Retina (tissue), 1 donor: ENCODE data around the gene MUC15.

Experiments
- DNase-seq: peaks from one replicate; pipeline ENCODE4 v3.0.0-alpha.2; 2016

Gene MUC15

DNA sequence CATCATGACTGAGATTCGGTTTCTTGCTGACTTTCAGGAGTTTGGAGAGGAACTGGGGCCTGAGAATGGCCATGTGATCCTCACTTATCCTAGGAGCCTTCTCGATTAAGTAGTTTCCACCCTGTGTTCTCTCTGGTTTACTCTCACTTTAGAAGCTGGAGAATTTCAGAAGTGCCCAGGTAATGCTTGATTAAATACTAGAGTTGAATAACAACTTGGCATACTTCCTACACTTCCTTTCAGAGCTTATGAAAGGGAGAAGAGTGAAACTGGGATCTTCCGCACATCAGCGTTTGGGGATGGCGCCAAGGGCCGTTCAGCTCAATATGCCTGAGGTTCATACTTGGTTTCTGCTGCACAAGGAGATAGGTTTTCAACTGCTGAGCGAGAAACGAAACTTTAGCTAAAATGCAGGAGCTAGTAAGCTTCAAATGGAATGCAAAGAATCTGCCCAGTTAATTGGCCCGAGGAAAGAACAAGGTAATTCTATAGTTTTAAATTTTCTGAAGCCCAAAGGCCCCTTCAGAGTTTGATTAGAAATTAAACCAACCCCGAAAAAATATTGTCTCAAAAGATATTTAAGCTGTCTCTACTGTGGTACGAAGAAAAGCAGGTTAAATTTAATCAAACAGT lies 823 bp upstream of the MUC15 start:
- DNase-seq, result no peak

DNA sequence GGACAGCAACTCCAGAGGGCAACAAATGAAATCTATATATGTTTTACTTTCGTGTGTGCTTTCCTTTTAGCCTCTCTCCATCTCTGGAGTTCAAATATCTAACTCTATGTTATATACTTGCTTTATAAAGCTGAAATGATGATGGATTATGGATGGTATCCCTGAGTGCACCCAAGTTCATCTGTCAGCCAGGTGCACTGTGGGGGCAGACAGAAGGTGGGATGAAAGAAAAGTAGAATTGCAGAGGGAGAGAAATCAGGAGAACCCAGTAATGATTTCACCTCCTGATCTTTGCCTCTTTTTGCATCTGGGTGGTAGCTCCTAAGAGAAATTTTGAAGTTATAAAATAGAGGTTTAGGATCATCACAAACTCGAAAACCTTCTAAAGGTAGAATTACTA lies 2.4 kb downstream of the MUC15 start:
- DNase-seq, result no peak

DNA sequence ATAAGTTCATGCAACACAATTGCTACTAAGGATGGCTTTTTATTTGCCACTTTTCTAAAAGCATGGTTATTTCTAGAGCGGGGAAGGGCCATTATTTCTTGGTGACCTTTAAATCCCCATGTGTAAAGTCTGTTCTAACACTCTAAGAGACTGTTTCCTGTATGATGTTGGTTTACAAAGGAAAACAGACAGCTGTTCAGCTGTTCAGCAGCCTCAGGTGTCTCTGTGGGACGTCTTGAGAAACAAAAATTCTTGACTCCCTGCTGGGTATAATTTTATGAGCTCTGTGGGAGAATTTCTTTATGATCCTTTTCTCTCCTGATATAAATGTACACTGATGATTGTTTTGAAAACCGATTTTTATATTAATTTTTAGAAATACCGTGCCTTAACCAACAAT lies 13.9 kb downstream of the MUC15 start:
- DNase-seq, result no peak

DNA sequence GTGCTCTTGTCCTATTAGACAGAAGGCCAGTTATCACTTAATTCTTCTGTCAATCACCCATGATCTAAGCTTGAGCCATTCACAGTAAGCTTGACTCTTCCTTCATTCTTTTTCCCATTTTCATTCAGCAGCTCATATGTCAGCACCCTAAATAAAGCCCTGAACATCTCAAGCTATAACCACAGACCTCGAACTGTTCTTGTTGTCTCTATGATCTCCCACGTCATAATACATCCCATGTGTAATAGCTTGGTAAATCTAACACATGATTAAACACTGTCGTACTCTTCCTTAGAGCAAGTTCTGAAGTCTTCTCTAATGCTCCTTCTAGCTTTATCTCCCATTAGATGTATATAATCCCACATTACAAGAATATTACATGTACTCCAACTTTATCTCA lies 14.4 kb downstream of the MUC15 start:
- no peak for DNase-seq

DNA sequence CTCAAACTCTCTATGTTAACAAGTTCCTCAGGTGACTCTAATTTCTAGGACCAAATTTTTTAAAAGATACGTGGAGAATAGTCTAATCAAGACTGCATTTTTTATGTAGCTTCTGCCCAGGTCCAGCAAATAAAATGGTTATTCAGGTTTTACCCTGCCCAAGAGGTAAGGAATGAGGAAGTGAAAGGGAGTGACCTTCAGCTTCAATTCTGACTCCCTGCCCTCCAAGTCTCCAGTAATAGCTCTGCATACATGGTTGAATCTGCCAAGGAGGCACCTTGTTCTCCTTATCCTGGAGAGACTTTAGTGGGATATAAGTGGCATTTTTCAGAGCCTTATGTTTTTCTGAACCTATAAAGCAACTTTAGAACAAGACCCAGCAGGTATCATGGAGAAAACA lies 15.5 kb downstream of the MUC15 start:
- DNase-seq, result no peak

DNA sequence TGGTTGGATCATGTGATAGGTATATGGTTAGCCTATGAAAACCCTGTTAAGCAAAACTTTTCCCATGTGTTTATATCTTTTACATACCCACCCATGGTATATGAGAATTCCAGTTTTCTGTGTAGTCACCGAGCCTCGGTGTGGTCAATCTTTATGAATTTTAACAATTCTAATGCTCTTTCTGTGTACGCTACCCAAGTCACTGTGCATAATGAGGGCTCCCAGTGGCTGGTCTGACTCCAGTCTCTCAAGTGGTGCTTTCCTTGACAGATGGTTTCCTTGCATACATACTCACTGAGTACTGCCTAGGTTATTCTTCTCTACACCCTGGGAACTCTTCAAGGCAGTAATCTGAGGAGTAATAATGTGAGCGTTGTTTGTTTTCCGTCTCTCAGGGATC lies 17.6 kb downstream of the MUC15 start:
- DNase-seq, result no peak

DNA sequence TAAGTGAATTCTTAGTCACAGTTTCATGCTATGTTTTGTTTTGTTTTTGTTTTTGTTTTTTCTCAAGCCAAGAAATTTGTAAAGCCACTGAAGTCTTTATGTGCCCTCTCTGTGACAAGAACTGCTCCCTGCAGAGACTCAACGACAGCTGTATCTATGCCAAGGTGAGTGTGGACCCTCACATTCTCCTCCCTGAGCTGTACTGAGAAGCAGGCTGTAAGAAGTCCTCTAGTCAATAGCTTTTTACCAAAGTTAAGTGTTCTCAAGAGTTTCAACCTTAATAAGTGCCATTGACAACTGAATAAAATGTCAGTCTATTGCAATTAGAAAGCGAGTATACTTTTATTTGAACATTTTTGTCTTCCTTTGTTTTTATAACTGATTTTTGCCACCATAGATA lies 18.9 kb downstream of the MUC15 start:
- no peak for DNase-seq

DNA sequence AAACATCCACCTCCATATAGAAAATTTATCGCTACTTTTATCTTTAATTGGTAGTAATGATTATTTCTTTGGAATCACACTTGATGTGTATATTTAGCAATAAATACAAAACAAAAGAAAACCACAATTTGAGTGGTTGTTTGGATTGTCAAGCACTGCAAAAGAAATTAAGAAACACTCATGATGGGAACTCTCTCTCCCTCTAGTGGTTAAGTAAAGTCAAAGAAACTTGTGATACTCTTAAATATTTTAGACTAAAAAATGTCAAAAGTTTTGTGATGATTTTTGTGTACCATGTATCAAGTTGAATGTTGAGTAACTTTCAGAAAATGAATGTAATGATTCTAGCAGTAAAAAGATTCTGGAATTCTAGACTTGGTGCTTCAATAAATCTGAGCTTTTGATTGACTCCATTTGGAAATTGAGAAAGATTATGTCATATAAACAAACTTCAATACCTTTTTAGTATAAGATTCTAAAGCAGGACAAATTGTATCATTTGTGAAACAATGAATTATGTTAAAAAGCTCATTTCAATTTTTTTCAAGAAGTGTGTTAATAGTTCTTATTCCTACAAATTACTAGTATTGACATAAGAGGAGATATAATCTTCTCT lies 20.8 kb downstream of the MUC15 start:
- DNase-seq, result no peak

DNA sequence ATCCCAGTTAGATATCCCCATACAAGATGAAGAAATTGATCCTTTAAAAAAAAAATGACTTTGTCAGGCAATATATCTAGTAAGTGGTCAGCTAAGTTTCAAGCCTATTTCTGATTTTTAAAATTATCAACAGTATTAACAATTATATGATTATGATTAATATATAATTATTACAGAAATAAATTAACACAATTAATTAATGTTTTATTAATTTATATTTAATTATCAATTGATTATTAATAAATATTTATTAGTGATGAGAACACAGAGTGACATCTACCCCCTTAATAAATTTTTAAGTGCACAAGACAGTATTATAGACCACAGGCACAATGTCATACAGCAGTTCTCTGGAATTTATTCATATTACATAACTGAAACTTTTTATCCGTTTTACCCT lies 22.0 kb downstream of the MUC15 start:
- DNase-seq, result no peak

DNA sequence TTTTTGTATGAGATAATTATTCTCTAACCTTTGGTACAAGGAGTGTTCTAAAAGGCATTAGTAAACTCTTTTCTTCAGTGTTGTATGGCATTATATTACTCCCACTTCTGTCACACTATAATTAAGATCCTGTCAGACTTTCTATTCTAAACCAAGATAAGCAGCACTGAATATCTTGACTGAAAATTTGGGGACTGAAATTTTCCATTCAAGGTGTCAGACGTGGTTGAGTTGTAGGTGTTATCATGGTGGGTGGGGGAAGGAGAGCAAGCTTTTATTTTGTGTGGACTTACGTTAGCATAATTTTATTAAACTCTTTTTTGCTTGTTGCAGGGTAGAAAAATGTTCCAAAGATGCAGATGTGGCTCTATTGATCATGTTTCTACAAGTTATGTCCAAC lies 22.9 kb downstream of the MUC15 start:
- no peak for DNase-seq

DNA sequence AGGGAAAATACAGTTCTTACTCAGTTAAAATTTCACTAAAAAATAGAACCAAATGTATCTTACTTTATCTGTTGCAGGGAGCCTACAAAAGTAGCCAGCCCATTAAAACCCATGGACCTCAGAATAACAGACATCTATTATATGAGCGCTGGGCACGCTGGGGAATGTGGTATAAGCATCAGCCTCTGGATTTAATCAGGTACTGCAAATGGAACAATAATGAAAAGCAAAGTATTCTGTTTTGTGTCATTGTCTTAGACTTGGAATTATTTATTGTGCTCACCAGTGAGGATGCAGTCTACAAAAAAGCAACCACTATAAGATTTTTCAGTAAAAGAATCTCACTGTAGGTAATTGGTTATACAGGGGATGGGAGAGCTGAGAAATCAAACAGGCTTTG lies 30.2 kb downstream of the MUC15 start:
- DNase-seq, result no peak

DNA sequence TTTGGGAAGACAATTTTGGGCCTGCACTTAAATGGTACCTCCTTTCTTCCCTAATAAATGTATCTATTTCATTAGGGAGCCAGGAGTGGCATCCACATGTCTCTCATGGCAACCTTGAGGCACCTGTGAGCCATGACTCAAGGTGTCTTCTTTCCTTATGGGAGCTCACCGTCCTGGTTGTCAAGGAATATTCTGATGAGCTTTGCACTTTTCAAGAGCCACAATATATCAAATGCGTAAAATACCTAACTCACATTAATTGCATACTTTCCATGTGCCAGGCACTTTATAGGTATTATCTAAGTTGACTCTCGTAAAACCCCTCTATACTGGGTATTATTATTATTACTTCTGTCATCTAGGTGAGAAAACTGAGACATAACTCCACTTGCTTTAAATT lies 32.5 kb downstream of the MUC15 start:
- no peak for DNase-seq

DNA sequence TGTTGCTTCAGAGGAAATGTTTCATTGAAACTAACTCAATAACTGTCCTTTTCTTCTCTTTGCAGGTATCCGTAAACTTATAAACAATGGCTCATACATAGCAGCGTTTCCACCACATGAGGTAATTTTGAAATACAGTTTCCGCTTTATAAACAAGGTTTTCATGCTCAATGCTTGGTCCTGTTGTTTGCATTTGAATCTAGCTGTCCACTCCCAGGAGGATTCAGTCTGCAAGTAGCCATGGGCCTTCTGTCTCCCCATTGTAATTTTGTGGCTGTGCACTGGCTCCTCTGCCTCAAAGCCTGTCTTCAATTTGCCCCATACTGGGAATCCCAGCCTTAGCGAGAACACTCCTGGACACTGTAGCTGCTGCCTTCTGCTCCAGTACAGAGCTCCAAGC lies 34.7 kb downstream of the MUC15 start:
- no peak for DNase-seq

DNA sequence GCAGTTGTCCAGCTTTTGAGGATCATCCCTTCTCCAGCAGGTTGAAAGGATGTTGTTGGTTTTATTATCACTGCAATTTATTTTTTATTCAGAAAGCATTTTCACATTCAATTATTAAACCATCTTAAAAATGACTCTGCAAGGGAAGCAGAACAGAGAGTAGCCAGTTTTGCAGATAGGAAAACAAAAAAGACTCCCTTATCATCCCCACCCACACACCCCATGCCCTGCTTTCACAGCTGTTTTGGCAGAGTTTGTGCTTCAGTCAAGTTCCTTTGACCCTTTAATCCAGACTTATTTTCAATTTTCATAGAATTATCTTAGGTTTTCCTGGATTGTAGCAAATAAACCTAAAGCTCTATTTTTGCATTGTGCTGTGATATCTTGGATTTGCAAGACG lies 44.4 kb downstream of the MUC15 start:
- no peak for DNase-seq

DNA sequence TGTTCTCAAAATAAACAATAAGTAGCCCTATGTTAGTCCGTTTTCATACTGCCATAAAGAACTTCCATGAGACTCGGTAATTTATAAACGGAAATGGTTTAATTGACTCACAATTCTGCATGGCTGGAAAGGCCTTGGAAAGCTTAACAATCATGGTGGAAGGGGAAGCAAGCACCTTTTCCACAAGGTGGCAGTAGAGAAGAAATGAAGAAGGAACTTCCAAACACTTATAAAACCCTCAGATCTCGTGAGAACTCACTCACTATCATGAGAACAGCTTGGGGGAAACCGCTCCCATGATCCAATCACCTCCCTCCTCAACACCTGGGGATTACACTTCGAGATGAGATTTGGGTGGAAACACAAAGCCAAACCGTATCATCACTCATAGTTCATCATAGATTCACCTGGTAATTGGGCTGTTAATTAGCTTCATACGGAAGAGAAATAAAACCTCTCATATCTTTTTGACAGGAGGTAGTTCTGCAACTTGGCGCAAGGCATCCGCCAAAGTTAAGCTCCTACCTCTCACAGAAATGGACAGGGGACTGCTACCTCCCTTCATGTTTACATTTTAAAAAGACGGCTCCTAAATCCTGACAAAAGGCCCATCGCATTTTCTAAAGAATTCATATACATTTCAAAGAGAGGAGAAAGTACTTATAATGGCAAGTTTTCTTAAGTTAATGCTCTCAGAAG lies 49.0 kb downstream of the MUC15 start:
- no peak for DNase-seq

DNA sequence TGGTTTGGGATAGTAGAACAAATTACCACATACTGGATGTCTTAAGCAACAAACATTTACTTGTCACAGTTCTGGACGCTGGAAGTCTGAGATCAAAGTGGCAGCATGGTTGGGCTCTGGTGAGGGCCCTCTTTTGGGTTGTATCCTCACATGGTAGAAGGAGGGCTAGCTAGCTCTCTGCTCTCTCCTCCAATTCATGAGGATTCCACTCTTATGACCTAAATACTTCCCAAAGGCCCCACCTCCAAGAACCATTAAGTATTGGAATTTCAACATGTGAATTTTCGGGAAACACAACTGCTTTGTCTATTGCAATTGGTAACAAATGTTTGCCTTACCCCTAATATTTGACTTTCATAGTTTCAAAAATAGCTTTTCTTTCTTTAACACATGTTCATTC lies 52.6 kb downstream of the MUC15 start:
- DNase-seq, result no peak

DNA sequence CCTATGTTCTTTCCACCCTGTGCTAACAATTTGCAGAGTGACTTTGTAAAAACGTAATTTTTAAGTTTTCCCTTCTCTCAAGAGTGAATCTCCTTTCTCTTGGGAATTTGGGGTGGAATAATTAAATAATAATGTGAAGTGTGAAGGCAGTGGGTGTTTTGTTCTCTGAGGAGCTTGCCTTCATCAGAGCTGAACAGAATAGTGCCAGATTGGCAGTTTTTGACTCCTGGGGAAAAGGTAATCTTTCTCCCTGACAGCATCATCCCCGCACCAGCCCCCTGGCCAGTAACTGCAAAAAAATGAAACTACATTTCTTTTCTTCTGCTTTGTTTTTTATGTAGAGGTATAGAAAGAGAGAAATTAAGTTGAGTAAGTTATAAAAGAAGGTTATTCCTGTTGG lies 59.9 kb downstream of the MUC15 start:
- DNase-seq, result no peak

DNA sequence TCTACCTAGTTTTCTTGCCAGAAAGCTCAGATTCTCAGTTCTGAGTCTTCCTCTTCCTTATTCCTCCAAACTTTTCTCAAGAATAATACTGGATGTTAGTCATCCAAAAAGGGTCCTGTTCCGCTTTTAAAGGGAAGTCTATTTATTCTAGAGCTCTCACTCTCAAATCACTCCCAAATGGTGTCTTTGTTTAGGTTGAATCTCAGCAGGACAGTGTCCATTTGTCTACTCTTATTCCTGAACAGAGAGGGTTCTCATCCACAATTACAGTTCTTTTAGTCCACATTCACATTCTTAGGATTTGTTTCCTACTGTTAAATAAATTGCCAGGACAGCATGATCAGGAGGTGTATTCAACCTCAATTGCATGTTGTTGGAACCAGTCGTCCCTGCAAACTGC lies 61.3 kb downstream of the MUC15 start:
- no peak for DNase-seq

DNA sequence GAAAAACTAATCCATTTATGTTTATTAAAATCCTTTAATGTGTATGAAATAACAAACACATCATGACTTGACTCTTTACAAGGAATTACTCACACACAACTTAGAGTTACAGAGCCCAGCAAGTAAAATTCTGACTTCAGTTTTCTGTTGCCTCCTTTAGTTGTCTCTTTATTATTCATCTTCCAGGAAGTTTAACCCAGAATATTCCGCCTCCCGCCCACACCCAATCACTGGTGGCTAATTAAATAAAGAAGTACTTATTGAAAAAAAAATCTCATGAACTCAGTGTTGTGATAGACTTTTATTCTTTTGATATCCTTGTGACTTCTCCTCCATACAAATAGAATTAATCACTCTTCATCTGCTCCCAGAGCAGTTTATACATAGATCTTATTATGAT lies 61.9 kb downstream of the MUC15 start:
- no peak for DNase-seq
